Activated T-cell treated with anti-CD3 and anti-CD28 coated beads, Interleukin-2, amount 50 U/mL, for 4 hours (primary cell): ENCODE data around the gene RER1. TPM values are rescaled to one million over a fixed set of nuclear protein-coding genes. Genes with fewer than 3 reads are reported as not detected.
"Not testable (repeated sequence)": the region's sequence is repeated elsewhere in the genome, so short reads cannot be mapped to it uniquely, and the experiment has no call there.

Source experiments
- ATAC-seq, 2 donors: fragments of 200-7000 bp; cut with Tn5 transposase; one replicate each; pipeline ENCODE4 v1.10.0; 2021
- DNase-seq: peaks from one replicate; pipeline ENCODE4 v3.0.0-alpha.2; 2020
- H3K27me3 Mint-ChIP-seq: one replicate; pipeline ENCODE4 v1.8.0; 2021; ENCODE audit warnings: low read depth, mixed read lengths
- H3K36me3 Mint-ChIP-seq: one replicate; pipeline ENCODE4 v1.8.0; 2022; ENCODE audit warnings: mixed read lengths; ENCODE audit not compliant: insufficient read depth
- H3K4me1 Mint-ChIP-seq: one replicate; pipeline ENCODE4 v1.8.0; 2021; ENCODE audit warnings: low read depth, mixed read lengths
- H3K4me3 Mint-ChIP-seq: one replicate; pipeline ENCODE4 v1.8.0; 2021; ENCODE audit warnings: mild to moderate bottlenecking, moderate library complexity, mixed read lengths
- H3K9me3 Mint-ChIP-seq: one replicate; pipeline ENCODE4 v1.8.0; 2021; ENCODE audit warnings: mixed read lengths
- total RNA-seq, 3 donors: library from RNA; stranded (reverse); gene quantifications; one replicate each; pipeline ENCODE4 v1.2.1, GENCODE V29; 2021

RER1 gene
- total RNA-seq, 3 donors from 2014 or later, result 153 to 170 (median 170) TPM

DNA sequence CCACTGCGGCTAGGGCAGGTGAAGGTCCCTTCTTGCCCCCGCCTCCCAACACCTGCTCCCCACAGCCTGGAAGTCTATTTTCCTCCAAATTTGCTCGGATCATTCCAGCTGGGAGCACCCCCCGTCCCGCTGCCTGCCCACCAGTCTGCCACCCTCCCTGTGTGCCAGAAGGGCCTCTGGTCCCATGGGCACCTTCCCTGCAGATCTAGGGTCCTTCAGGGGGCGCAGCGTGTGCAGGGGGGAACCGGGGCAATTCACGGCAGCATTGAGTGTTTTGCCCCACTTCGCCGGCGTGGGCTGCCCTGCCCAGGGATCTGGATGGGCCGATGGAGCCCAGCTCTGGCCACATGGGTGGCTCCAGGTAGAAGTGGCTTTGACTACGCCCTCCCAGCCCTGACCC lies 47.0 kb downstream of the RER1 start:
- Mint-ChIP-seq H3K4me3 (no peak overlapping the region), H3K9me3 (no peaks in the 10 kb centered on the region), H3K4me1 (no peaks in the 10 kb centered on the region), H3K27me3 (peaks cover 4% of the 10 kb centered on the region), H3K36me3 (no peaks in the 10 kb centered on the region)
- ATAC-seq, result no peak
- no peak for DNase-seq

DNA sequence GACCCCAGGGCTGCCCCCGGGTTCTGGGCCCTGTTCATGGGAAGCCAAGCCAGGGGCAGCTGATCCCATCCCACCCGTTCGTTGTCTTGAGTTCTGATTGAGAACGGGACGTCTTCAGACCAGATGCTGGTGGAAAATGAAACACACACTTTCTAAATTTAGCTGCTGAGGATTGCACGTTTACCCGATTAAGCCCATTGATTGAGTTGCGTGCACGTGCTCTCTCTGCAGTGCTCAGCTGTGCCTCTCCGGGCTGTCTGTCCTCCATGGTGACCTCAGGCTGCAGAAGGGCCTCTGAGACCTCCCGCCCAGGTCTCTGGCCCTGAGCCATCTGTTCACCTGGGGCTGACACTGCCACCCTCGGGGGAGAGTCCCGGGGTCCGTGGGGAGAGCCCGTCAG lies 47.7 kb downstream of the RER1 start:
- no peak for ATAC-seq
- Mint-ChIP-seq H3K4me1 (no peaks in the 10 kb centered on the region), H3K4me3 (no peak overlapping the region), H3K36me3 (no peaks in the 10 kb centered on the region), H3K27me3 (peaks cover 6% of the 10 kb centered on the region), H3K9me3 (no peaks in the 10 kb centered on the region)
- DNase-seq, result no peak

DNA sequence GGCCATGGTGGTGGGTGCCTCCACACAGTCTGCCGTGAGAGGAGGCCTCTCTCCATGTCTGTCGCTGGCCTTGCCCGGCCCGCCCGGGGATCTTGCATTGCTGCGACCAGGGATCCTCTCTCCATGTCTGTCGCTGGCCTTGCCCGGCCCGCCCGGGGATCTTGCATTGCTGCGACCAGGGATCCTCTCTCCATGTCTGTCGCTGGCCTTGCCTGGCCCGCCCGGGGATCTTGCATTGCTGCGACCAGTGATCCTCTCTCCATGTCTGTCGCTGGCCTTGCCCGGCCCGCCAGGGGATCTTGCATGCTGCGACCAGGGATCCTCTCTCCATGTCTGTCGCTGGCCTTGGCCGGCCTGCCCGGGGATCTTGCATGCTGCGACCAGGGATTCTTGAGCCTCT lies 48.7 kb downstream of the RER1 start:
- not testable (repeated sequence) for ATAC-seq, H3K4me3 Mint-ChIP-seq, H3K4me1 Mint-ChIP-seq, H3K9me3 Mint-ChIP-seq, H3K36me3 Mint-ChIP-seq
- peaks cover 15% of the 10 kb centered on the region for H3K27me3 Mint-ChIP-seq
- peak; percentile 15 for DNase-seq

DNA sequence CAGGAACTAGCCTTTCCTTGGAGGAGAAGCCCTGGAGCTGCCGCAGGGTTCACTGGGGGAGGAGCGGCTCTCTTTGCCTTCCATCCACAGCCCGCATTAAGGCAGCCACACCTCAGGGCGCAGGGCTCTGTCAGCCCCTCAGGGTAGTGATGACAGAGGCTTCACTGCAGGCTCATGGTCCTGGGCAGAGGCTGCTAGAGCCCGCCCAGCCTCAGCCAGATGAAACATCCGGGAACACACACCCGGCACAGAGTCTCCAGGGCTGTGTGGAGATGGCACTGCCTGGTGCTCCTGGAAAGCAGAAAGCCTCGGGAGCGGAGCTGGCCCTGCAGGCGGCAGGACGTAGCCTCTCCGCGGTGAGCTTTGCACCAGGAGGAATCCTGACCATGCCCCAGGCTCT lies 50.1 kb downstream of the RER1 start:
- Mint-ChIP-seq H3K27me3 (peaks cover 17% of the 10 kb centered on the region), H3K9me3 (no peaks in the 10 kb centered on the region), H3K4me3 (no peak overlapping the region), H3K36me3 (no peaks in the 10 kb centered on the region), H3K4me1 (no peaks in the 10 kb centered on the region)
- ATAC-seq (no peak), DNase-seq (no peak)

DNA sequence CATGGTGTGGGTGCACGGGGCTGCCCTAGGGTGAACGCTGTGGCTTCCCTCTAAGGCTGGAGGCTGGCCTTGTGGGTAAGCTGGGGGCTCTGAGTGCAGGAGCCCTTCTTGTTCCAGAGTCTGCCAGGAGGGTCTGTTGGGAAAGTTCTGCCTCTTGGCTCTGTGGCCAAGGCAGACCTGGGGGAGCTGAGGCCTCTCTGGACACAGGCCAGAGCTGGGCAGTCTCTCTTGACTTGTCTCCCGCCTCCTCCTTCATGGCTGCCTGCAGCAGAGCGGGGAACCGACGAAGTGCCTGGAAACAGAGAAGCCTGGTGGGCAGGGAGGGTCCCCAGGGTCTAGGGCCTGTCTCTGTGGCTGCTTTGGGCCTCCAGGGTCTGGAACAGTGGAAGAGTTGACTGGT lies 51.0 kb downstream of the RER1 start:
- DNase-seq (no peak), ATAC-seq (no peak)
- no peak overlapping the region for H3K4me3 Mint-ChIP-seq
- no peaks in the 10 kb centered on the region for H3K9me3 Mint-ChIP-seq
- no peaks in the 10 kb centered on the region for H3K4me1 Mint-ChIP-seq
- H3K27me3 Mint-ChIP-seq, result peaks cover 17% of the 10 kb centered on the region
- no peaks in the 10 kb centered on the region for H3K36me3 Mint-ChIP-seq

DNA sequence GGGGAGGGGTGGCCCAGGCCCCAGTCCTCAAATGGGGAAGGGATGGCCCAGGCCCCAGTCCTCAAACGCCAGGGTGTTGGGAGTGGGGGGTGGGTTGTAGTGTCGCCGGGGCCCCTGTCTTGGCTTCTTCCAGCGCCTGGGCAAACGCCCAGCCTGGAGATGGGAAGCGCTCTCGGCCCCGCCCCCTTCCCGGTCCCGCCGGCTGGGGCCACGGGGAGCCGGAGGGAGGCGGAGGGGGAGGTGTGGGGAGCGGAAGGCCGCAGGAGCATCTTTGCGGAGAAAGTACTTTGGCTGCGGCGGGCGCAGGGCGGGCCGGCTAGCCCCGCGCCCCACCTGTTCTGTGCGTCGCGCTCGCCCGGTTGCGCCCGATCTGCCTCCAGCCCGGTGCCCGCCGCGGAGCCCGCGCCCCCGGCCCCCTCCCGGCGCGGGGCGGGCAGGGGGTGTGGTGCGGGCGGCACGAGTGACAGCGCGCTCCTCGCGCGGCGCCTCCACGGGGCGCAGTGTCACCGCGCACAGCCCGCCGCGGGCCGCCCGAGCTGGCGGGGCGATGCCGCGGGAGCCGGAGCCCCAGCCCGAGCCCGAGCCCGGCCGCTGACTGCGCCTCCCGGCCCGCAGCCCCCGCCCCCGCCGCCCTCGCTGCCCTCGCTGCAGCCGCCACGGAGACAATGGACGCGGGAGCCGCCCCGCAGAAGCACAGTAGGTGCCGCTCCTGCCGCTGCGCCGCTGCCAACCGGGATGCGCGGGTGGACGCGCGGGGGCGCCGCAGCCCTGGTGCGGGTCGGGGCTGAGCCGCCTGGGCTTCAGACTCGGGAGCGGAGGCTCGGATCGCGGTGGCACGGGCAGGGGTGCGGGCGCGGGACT lies 51.9 kb downstream of the RER1 start:
- DNase-seq (no peak), ATAC-seq (peak; percentile 37 to 43)
- H3K4me1 Mint-ChIP-seq, result no peaks in the 10 kb centered on the region
- H3K9me3 Mint-ChIP-seq, result no peaks in the 10 kb centered on the region
- no peak overlapping the region for H3K4me3 Mint-ChIP-seq
- peaks cover 17% of the 10 kb centered on the region for H3K27me3 Mint-ChIP-seq
- H3K36me3 Mint-ChIP-seq, result no peaks in the 10 kb centered on the region

DNA sequence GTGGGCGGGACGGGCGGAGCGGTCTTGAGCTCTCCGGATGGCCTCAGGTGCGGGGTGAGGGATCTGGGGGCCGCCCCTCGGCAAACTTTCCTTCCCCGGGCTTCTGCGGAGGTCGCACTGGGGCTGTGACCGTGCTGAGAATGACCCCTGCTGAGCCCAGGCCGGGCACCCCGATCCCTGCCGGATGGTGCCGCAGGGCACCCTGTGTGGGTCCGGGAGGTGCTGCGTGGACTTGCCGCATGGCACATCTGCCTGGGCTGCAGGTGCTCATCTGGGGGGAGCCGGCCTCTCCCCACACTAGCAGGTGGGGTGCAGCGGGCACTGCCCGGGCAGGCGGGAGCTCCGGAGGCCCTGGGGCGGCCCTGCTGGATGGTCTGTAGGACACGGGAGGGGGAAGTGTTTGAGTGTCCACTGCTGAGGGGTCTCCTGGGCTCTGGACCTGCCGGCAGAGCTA lies 52.5 kb downstream of the RER1 start:
- peaks cover 17% of the 10 kb centered on the region for H3K27me3 Mint-ChIP-seq
- no peaks in the 10 kb centered on the region for H3K36me3 Mint-ChIP-seq
- ATAC-seq, result no peak

DNA sequence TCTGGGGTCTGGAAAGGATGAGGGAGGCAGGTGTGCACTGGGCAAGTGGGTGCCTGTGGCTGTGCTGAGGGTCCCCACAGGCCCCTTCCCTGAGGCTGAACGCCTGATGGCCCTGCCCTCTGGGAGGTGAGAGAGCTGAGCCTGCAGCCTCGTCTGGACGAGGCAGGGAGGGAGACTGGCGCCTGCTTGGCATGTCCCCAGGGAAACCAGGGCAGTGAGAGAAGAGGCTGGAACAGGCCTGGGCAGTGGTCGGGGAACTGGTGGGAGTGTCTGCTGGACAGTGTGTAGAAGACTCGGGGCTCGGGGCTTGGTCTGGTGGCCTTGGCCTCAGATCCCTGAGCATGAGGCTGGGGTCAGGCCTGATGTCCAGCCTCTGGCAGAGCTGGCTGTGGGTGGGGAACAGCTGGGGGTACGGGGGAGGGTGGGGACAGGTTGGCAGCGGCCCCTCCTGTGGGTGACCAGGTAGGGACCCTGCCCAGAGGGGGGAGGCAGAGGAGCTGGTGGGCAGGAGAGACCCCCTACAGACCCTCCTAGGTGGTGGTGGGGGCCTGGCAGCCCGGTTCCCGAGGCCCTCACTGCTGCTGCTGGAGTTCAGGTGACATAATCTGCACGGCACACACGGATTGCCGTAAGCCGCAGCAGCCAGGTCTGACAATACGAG lies 53.7 kb downstream of the RER1 start:
- Mint-ChIP-seq H3K4me3 (no peak overlapping the region), H3K36me3 (no peaks in the 10 kb centered on the region), H3K4me1 (no peaks in the 10 kb centered on the region), H3K27me3 (peaks cover 17% of the 10 kb centered on the region), H3K9me3 (no peaks in the 10 kb centered on the region)
- no peak for DNase-seq
- ATAC-seq, result no peak

More for the DNA sequence above, 52.5 kb downstream of the RER1 start:
- H3K4me3 Mint-ChIP-seq, result no peak overlapping the region
- no peak for DNase-seq
- no peaks in the 10 kb centered on the region for H3K9me3 Mint-ChIP-seq
- H3K4me1 Mint-ChIP-seq, result no peaks in the 10 kb centered on the region

DNA sequence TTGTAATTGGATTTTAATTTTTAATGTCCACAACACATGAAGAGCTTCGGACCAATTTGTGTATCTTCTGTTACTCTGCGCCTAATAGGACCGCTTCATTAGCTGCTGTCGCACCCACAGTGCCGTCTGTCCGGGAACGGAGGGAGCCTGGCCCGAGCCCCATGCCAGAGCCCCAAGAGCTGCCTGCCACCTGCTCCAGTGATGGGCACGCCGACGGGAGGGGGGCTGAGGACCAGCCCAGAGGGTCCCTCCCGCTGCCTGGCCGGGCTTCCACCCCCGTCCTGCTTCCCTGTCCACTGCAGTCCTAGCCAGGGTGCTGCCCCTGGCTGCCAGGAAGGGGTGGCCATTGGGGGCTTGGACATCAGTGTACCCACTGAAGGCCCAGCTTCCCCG lies 54.2 kb downstream of the RER1 start:
- ATAC-seq (no peak), DNase-seq (no peak)
- Mint-ChIP-seq H3K9me3 (no peaks in the 10 kb centered on the region), H3K4me1 (no peaks in the 10 kb centered on the region), H3K36me3 (no peaks in the 10 kb centered on the region), H3K4me3 (no peak overlapping the region), H3K27me3 (peaks cover 17% of the 10 kb centered on the region)

DNA sequence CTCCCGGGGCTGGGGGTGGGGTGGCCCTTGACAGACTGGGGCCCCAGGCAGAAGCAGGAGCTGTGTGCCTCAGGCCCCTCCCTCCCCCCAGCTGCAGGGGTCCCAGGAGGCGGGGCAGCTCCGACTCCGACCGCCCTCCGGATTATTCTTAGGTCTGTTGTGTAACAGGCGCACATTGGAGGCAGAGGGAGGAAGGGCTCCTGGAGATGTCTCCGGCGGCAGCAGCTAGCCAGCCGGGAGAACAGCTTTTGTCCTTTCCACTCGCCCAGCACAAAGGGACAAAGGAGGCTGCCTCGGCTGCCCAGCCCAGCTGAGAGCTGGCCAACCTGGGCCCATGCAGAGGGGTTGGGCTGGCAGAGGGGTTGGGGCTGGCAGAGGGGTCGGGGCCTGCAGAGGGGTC lies 54.8 kb downstream of the RER1 start:
- no peaks in the 10 kb centered on the region for H3K36me3 Mint-ChIP-seq
- ATAC-seq (no peak), DNase-seq (no peak)
- no peak overlapping the region for H3K4me3 Mint-ChIP-seq
- peaks cover 17% of the 10 kb centered on the region for H3K27me3 Mint-ChIP-seq
- no peaks in the 10 kb centered on the region for H3K9me3 Mint-ChIP-seq
- H3K4me1 Mint-ChIP-seq, result no peaks in the 10 kb centered on the region

DNA sequence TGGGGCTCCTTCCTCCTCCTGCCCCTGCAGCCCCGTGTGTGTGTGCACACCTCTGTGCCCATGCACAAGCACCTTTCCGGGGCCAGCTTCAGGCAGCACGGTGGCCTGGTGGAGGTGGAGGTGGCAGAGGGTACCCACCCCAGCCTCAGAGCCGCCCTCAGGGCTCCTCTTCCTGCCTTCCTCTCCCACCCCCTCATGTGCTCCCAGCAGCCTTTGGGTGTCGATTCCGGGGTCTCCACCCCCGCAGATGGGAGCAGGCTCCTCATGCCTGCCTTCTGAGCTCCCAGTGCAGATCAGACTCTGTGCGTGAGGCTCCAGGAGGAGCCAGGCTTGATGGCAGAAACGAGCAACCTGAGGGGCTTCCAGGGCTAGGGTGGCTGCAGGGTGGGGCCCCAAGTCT lies 55.2 kb downstream of the RER1 start:
- no peak for DNase-seq
- H3K4me3 Mint-ChIP-seq, result no peak overlapping the region
- H3K27me3 Mint-ChIP-seq, result peaks cover 17% of the 10 kb centered on the region
- no peaks in the 10 kb centered on the region for H3K9me3 Mint-ChIP-seq
- no peak for ATAC-seq
- H3K4me1 Mint-ChIP-seq, result no peaks in the 10 kb centered on the region
- no peaks in the 10 kb centered on the region for H3K36me3 Mint-ChIP-seq

DNA sequence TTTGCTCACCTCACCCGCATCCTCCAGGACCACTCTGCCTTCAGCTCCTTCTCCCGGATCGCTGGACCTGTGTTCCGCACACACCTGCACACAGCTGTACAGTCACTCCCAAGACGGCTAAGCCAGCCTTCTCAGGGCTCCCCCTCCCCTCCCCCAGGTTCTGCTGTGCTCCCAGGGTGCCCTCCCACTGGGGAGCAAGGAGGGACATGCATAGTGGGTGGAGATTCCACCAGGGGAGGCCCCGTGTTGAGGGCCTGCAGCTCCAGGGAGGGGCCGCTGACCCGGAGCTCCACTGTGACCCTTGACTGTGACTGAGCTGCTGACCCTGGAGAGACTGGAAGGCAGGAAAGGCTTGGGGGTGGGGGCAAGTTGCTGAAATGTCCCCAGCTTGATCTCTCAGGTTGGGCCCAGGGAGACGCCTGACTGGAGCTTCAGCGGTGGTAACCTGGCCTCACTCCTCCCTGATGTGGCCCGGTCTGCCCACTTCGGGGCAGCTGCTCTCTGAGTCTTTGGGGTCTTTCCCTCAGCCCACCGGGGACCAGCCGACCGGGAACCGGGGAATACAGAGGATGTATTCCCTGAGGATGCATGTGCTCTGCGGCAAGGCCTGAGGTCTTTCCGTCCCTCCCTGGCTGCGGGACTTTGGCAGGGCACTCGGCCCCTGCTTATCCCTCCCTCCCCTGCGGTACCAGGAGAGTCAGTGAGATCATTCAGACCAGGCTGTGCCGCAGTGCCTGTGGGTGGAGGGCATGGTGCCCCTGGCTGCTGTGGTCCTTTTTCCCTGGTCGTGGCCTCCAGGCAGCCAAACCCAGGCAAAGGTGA lies 55.8 kb downstream of the RER1 start:
- H3K9me3 Mint-ChIP-seq, result no peaks in the 10 kb centered on the region
- peaks cover 17% of the 10 kb centered on the region for H3K27me3 Mint-ChIP-seq
- DNase-seq (no peak), ATAC-seq (no peak)
- no peaks in the 10 kb centered on the region for H3K36me3 Mint-ChIP-seq
- no peaks in the 10 kb centered on the region for H3K4me1 Mint-ChIP-seq
- H3K4me3 Mint-ChIP-seq, result no peak overlapping the region

DNA sequence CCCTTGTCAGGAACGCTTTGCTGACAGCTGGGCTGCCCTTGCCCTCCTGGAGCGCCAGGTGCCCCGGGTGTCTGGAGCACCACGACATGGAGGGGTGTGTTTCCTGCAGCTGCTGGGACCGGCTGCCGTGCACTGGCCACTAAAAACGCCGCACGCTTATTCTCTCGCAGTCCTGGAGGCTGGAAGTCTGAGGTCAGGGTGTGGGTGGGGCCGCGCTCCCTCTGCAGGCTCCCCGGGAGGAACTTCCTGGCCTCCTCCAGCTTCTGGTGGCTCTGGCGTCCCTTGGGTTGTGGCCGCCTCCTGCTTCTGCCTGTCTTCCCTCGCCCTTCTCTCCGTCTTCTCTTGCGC lies 56.4 kb downstream of the RER1 start:
- Mint-ChIP-seq H3K27me3 (peaks cover 13% of the 10 kb centered on the region), H3K4me1 (no peaks in the 10 kb centered on the region), H3K4me3 (no peak overlapping the region), H3K9me3 (no peaks in the 10 kb centered on the region), H3K36me3 (no peaks in the 10 kb centered on the region)
- DNase-seq (no peak), ATAC-seq (no peak)

DNA sequence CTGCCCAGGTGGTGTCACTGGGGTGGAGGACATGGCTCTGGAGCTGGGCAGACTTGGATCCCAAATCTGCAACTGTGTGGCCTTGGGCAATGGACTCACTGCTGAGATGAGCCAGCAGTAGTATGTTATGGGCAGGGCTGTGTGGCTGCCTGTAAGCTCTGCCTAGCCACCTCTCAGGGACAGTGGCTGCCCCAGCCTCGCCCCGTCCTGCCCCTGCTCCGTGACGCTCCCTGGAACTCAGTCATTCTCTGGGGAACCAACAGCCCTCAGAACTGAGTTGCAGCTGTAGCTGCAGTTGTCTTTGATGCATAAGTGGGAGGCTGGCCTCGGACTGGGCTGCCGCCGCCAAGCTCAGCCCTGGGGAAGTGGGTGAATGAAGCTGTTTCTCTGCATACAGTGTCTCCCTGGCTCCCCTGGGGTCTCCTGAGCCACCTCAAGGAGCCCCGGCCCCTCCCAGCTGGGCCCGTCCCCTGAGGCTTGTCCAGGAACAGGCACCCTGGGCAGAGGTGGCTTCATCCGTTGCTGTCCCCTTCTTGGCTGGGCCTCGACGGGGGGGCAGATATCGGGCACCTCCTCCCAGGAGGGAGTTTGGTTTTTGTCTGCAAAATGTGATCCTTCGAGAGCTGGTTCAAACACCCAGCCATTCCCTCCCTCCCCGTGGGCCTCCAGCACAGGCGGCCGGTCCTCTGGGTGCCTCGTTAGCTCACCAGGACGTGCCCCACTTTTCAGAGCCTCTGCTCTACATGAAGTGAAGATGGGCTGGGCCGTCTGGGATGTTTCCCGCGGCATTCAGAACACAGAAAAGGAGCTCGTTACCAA lies 58.2 kb downstream of the RER1 start:
- DNase-seq (no peak), ATAC-seq (no peak)
- no peak overlapping the region for H3K4me3 Mint-ChIP-seq
- H3K9me3 Mint-ChIP-seq, result no peaks in the 10 kb centered on the region
- peaks cover 6% of the 10 kb centered on the region for H3K27me3 Mint-ChIP-seq
- H3K36me3 Mint-ChIP-seq, result no peaks in the 10 kb centered on the region
- no peaks in the 10 kb centered on the region for H3K4me1 Mint-ChIP-seq
